PC-3 (cell line): ENCODE measurements around the gene FN3KRP.

Experiments used
- CTCF ChIP-seq: fragments of 300-600 bp; sonication (generic); conservative IDR thresholded peaks from 2 replicates; pipeline ENCODE4 v1.5.1; 2017; ENCODE audit warnings: antibody characterized with exemption, low read depth, mild to moderate bottlenecking, low read length
- EZH2phosphoT487 ChIP-seq: fragments of 300-600 bp; sonication (generic); IDR thresholded peaks from 2 replicates; pipeline ENCODE4 v1.6.1; 2018; ENCODE audit warnings: mild to moderate bottlenecking, antibody characterized with exemption, low read length, borderline replicate concordance

GRCh38 chr17:82677353-82677925, 39.1 kb upstream of the FN3KRP start:
- no peak for TF ChIP-seq CTCF
- TF ChIP-seq EZH2phosphoT487 = no peak
